Heart left ventricle (tissue), 13 donors: ENCODE data around the gene SDE2.

Experiments used
- CTCF ChIP-seq, 12 donors: fragments of 200-600 bp; sonication (generic) in 4 of 12; IDR thresholded peaks; one replicate each; pipeline versions ENCODE4 v1.5.0 to v1.8.0; 2018 to 2022; ENCODE audit warnings: antibody characterized with exemption in 12 of 12, mild to moderate bottlenecking in 5 of 12
- POLR2A ChIP-seq, 2 donors: fragments of 450-650 bp; IDR thresholded peaks; one replicate each; pipeline ENCODE4 v1.6.1; 2017; ENCODE audit warnings: antibody characterized with exemption in 2 of 2, mild to moderate bottlenecking in 2 of 2, moderate library complexity in 2 of 2
- donor health status: ischemic (EF 13 %, LVEDD 7.1; RV severe dilation, severe dysfunction).
- donor health status: DM: no; HTN: yes; CAD: no.
- donor health status: DM: no; HTN: no; CAD: no.
- donor health status: ischemic (EF 25% LVEDD 6.9; RV normal size, moderate dysfunction).
- donor health status: ischemic (EF 25% LVEDD 5.7; RV mildly dilated, moderate dysfunction).
- donor health status: ischemic (EF 35%, LVEDD 5.7; RV mildly dilated, moderate dysfunction).
- donor health status: nonischemic (EF 11% LVEDD 7.7; RV severe dilation, severe dysfunction).
- donor health status: DM: yes; HTN: yes; CAD: no.
- donor health status: PGD.
- donor health status: ischemic (EF 29% LVEDD 5.4; RV normal size, mild dysfunction).
- donor health status: nonischemic (EF 23%, LVEDD 6.1; RV moderate dilation, normal function).

- TF ChIP-seq CTCF (IDR thresholded peaks at IDR 0.05), result no peak
- TF ChIP-seq POLR2A (IDR thresholded peaks at IDR 0.05), result no peak
Observed at GRCh38 chr1:226047495-226047894, 48.4 kb upstream of the SDE2 start.
